GM18502 (cell line): Measurements from ENCODE around the gene GSTM2.

Experiments used
- ATAC-seq: cut with Tn5 transposase; IDR thresholded peaks from one replicate; pipeline ENCODE4 v1.9.1; 2021; ENCODE audit warnings: mild to moderate bottlenecking; ENCODE audit not compliant: unreplicated experiment, poor library complexity

Gene GSTM2

DNA sequence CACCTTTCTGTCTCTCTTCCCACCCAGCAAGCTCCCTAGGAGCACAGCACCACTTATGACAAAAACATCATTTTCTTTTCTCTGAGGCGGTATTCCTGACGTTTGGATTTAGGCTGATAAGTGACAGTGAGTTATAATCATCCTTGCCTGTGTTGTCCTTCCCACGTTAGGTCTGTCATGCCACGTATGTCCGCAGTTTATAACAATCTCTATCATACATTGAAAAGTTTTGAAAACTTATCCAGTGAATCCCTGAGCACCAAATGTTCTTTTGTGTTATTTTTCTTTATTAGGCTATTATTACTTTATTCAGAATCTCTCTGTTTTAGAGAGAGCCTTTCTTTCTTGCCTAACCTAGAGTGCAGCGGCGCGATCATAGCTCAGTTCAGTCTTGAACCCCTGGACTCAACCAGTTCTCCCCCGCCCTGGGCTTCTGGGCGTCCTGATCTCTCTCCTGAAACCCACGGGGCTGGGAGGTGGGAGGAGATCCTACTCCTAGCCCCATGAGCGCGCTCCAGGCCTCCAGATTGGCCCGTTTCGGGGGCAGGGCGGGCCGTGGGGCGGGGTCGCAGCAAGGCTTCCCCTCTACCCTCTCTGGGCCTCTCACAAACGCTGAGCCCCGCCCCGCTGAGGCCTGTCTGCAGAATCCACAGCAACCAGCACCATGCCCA, at the start of gene GSTM2:
Gene GSTM2, plus strand, starts transcription at position 606 of the 671 bp plus-strand sequence. Its CDS starts 59 bp downstream, at position 665.
- peak; percentile 93 for ATAC-seq

DNA sequence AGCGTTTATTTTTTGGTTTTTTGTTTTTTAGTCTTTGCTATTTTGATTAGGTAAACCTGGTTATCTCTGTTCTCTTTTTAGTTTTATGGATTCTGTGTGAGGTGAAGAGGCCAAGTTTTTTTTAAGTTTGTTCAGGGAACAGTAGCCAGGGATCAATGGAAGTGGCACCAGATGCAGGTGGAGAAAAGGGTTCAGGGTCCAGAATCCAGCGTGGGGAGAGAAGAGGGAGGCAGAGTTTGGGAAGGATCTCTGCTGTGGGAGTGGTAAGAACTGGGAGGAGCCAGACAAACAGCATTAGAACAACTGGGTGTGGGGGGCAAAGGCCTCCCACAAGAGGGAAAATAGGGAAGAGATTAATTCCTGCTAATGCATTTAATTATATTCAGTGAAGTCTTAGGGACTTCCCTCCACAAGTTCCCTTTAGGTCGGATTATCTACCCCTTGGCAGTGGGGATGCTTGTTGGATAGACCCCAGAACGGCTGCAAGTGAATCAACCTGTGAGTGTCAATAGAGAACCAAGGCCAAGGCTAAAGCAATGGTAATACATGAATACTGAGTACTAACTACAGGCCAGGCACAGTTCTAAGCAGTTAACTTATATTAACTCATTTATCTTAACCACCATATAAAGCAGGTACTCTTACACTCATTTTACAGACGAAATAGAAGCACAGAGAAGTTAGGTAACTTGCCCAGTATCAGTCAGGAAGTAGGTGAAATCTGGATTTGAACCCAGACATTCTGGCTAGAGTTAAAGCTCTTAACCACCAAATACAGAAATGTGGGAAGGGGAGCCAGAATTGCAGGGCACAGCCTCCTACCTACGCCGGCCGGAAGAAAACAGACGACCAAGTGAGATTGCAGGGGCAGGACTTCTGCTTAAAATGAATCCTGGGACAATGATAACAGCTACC, 48.9 kb upstream of the GSTM2 start:
- ATAC-seq, result no peak

DNA sequence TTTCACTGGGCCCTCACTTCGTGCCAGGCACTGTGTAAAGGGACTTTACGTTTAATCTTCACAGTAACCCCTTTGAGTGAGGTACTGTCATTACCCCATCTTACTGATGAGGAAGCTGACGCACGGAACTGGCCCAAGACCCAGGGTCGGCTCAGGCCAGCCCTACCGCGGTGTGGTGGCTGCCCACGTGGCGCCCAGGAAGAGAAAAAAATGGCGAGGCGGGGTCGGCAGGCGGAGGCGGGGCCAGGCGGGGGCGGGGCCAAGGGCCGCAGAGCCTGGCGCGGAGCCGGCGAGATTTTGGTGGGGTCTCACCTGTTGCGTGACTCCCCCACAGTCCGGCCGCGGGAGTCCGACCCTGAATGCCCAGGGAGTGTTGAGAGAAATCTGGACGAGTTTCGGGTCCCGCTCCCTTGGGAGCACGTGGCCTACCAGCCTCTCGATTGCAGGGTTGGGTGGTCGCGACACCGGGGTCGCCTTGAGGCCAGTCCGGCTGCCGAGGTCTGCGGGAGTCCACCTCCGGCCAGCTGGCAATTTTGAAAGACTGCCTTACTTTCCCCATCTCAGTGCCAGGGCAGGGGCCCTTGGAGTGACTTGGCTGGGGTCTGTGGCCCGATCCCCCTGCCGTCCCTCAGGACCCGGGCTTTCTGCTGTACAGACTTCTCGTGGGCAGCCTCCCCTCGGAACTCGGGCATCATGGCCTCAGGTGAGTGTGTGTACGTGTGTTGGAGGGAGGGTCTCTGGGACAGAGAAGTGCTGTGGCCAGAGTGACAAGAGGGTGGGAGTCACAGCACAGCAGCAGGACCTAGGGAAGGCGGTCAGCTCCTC, 48.1 kb upstream of the GSTM2 start, which contains the start of the genes AMPD2 and GNAT2:
Gene AMPD2, plus strand, starts transcription at position 262 of the 825 bp plus-strand sequence. CDS start 1,339 bp downstream, outside the sequence.
Gene GNAT2, minus strand, starts transcription at position 41 of the 825 bp plus-strand sequence. CDS start 6,746 bp downstream, outside the sequence.
- peak; percentile 51 for ATAC-seq

DNA sequence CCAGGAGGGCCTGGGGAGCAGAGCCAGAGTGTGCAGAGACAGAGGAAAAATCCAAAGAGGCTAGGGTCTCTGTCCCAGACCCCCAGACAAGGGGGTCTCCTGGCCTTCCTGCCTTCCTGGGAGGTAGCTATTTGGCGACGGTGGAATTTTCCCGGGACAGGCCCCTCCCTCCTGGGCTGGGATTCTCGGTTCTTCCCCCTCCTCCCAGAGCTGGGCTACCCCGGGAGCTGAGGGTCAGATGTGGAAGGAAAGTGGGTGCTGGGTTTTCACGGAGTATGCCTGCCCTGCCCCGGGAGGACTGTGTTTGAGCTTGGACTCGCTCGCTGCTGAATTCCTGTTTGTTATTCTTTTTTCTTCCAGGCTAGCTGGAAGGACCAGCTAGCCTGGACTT, 47.5 kb upstream of the GSTM2 start:
- peak; percentile 2 for ATAC-seq

DNA sequence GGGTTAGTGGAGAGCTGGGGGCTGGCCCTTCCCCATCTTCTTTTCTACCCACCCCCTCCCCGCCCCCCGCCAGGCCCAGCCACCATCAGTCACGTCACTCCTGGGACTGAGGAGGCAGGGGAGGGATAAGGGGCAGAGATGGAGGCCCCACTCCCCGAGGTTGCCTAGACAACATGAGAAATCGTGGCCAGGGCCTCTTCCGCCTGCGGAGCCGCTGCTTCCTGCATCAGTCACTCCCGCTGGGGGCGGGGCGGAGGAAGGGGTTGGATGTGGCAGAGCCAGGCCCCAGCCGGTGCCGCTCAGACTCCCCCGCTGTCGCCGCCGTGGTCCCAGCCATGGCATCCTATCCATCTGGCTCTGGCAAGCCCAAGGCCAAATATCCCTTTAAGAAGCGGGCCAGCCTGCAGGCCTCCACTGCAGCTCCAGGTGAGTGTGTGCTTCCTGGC, 47.0 kb upstream of the GSTM2 start:
- ATAC-seq, result peak; percentile 81

DNA sequence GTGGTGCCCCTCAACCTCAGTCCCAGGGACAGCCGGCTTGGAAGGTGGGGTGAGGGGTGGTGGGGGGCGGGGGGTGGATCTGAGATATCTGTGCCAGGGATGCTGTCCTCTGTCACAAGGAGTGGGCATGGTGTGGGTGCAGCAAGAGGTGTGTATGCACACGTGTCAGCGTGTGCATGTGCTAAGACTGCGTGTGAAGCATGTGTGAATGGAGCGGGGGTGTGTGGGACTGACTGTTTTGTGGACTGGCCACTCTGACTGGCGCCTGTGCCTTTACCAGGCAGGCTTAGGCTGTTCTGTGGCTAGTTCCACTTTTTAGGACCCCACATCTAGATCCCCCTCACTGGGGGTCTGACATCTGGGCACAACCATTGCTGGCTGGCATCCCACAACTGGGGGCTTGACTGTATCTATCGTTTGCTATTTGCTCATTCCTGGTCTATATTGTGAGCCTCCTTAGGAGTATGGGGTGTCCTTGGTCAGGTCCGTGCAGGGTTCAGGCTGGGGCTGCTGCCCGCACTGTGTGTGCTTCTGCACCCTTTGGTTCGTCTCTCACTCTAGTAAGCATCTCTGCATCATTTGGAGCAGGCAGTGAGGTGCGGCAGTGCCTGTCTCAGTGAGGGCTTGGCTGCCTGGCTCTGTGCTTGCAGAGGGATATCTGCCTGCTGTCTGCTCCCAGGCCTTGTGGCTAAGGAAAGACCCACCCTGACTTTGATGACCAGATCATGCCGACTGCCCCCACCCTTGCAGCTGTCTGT, 46.3 kb upstream of the GSTM2 start:
- ATAC-seq, result no peak

DNA sequence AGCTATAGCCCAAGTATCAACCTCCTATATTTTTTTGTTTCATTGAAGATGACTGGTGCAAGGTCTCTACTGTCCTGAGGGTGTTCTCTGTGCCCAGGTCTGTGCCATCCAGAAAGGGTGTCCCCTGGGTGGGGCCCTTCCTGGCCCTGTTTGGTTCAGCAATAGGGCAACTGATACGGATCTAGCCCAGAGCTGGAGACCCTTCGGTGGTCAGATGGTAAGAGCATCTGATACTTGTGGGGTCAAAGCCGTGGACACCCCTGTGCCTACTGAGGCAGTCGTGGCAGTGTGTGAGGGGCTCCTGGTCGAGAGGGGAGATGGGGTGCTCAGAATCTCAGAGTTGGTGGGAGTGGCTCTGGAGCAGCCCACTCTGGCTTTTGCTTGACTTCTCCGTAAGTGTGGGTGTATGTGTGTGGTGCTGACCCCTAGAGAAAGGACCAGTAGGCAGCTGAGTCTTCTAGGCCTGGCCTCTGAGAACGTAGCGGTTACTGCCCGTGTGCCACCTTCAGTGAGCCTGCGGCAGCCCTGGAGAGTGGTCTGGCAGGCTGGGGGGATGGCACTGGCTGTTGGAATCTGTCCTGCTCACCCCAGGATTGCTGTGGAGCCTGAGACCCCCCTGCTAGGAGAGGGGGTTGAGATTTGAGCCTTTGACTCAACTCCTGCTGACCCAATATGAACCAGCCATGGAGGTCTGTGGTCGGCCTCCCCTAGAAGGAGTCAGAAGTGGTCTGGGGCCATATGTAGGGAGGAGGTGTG, 45.5 kb upstream of the GSTM2 start:
- no peak for ATAC-seq

DNA sequence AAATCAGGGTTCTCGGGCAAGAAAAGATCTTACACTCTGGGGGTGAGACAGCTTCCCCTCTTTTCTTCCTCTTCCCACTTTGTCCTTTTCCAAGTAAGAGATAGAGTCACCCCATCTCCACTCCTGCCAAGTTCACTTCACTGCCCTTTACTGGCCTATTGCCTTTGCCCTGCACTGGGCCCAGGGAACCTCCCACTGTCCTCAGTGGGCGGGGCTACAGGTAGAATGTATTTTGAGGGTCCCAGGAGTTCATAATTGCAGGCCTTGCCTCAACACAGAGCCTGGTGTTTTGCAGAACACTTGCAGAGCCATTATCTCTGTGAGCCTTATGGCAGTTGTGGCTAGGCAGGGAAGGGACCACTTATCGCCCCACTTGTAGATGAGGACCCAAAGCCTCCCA, 45.0 kb upstream of the GSTM2 start:
- ATAC-seq, result no peak

DNA sequence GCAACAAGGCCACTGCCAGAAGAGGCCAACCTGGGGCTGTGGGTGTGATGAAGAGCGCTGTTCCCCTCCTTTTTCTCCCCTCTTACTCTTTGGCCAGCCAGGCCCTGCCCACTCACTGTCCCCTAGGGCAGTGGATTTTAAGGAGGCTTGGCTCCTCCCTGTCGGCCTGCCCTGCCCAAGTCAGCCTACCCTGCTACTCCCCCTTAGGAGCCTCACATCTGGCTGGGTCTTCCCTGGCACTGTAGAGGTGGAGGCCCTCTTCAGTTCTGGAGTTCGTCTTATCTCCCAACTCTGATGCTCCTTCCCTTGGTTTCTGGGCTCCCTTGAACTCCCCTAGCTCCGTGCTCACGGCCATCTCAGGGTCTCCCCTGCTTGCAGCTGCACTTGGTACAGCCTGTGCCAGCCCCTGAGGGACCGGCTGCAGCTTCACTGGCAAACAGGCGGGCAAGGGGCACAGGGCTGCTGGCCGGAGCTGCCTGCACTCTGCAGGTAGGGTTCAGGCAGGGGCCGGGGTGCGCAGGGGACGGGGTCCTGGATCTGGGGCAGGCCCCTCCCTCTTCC, 44.2 kb upstream of the GSTM2 start:
- ATAC-seq, result no peak

DNA sequence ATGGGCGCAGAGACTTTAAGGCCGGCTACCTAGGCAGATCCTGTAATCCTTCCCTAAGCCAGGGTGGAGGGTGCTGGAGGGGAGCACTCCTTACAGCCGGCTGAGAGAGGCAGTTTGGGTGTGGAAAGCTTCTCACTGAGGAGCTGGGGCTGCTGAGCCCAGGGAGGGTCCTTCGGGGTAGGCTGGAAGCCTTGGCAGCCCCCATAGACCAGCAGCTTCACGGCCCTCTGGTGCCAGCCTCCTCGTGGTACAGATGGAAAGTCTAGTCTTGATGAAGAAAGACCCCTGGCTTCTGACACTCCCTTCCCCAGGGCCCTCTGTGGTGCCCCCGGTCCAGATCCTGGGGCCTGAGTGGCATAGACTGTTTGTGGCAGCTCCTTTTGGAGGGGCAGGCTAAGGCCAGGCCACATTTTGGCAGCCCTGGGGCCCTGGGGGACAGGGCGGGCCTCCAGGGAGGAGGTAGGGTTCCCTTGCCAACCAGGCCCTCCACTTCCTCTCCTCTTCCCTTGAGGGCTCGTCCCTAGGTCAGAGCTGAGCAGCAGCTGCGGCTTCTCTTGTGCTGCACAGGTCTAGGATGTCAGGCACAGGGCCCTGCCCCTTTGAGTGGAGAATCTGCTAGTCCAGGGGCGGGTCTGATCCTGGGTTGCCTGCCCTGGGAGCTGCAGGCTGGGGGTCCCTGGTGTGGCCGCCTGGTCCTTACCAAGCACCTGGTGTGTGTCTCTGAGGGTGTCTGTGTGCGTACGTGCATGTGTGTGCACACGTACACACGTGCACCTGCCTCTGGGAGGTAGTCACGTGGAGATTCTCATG, 43.5 kb upstream of the GSTM2 start:
- ATAC-seq, result no peak

DNA sequence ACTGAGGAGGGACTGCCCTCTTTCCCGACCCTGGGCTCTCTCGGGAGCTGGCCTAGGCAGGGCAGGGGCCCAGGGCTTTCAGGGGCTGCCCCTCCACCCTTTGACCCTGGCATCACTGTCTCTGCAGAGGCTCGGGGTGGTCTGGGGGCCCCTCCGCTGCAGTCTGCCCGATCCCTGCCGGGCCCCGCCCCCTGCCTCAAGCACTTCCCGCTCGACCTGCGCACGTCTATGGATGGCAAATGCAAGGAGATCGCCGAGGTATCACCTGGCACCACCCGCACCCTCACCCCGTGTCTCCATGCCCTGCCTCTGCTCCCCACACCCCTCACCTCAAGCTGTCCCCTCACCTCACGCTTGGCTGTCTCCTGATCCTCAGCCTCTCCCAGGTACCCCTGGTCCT, 42.7 kb upstream of the GSTM2 start:
- no peak for ATAC-seq

DNA sequence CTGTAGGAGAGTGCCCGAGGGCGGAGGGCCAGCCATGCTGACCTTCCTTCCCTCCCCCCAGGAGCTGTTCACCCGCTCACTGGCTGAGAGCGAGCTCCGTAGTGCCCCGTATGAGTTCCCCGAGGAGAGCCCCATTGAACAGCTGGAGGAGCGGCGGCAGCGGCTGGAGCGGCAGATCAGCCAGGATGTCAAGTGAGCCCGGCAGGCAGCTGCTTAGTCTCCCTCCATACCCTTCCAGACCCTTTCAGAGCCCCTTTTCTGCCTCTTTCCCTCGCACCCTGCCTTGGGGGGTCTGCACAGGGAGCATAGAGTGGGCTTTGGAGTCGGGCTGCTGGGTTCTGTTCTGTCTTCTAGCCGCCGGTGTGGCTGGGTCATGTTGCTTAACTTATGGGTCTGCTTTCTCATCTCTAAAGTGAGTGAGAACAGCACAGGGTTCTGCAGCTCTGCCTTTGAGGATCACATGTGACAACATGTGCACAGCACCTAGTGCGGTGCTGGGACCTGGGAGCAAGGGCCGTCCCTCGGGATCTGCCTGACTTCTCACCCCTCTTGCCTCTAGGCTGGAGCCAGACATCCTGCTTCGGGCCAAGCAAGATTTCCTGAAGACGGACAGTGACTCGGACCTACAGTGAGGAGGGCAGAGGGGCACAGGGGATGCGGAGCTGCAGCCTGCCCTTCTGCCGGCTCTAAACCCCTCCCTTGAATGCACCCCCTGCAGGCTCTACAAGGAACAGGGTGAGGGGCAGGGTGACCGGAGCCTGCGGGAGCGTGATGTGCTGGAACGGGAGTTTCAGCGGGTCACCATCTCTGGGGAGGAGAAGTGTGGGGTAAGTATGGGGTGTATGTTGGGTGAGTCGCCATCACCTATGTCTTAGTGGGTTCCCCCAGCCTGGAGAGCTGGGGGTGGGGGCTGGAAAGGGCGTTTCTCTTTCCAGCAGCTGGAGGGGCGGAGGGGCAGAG, 42.0 kb upstream of the GSTM2 start:
- no peak for ATAC-seq

DNA sequence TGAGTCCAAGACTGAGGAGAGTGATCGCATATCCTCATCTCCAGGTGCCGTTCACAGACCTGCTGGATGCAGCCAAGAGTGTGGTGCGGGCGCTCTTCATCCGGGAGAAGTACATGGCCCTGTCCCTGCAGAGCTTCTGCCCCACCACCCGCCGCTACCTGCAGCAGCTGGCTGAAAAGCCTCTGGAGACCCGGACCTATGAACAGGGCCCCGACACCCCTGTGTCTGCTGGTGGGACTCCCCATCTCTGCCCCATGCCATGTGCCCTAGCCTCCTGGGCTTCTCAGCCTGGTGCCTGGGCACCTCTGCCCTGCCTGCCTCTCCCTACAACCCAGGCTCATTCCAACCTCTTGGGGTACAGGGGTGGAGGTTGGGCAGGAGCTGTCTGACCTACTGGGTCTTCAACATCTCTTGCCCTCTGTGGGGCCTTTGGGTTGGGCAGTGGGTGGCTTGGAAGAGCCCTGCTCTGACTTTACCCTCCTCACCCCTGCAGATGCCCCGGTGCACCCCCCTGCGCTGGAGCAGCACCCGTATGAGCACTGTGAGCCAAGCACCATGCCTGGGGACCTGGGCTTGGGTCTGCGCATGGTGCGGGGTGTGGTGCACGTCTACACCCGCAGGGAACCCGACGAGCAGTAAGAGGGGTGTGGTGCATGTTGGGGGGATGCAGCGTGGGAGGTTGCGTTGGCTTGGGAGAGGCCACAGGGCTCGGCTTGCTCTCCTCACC, 41.0 kb upstream of the GSTM2 start:
- ATAC-seq, result no peak

DNA sequence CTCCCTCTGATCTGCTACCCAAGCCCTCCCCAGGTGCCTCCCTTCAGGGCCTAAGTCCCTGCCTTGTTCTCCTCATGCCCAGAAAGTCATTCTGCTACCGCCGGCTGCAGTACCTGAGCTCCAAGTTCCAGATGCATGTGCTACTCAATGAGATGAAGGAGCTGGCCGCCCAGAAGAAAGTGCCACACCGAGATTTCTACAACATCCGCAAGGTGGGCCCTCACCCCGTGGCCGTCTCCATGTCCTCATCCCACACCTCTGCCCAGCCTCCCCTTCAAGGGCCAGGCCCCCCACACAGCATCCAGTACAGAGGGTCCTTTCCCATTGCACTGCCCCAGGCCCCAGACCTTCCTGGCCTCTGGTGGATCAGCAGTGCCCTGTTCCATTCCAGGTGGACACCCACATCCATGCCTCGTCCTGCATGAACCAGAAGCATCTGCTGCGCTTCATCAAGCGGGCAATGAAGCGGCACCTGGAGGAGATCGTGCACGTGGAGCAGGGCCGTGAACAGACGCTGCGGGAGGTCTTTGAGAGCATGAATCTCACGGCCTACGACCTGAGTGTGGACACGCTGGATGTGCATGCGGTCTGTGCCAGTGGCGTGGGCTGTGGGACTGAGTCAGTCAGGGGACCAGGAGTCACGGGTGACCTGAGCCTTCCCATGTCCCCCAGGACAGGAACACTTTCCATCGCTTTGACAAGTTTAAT, 40.0 kb upstream of the GSTM2 start:
- no peak for ATAC-seq

DNA sequence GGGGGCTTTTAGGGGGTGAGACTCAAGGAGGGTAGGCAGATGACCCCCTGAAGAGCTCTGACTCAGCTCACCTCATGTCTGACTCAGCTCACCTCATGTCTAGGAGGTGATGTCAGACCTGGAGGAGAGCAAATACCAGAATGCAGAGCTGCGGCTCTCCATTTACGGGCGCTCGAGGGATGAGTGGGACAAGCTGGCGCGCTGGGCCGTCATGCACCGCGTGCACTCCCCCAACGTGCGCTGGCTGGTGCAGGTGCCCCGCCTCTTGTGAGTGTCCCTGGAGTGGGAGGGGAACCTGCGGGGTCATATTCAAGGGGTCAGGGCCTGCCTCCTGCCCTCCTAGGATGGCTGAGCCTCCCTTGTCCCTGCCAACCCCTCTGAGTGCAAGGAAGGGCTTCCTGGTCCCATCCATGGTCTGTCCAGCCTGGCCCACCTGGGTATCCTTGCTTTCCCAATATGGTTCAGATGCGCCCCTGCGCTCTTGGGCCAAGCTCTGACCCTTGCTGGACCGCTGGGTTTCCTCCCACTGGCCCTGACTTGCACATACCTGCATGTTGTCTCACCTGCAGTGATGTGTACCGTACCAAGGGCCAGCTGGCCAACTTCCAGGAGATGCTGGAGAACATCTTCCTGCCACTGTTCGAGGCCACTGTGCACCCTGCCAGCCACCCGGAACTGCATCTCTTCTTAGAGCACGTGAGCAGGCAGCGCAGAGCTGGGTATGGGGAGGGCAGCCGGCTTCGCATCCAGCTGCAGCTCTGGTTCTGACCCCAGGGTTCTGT, 39.1 kb upstream of the GSTM2 start:
- ATAC-seq, result no peak
